Activated CD4-positive, alpha-beta T cell treated with anti-CD3 and anti-CD28 coated beads, Interleukin-2, amount 50 U/mL, for 16 hours (primary cell): ENCODE measurements around the gene MED1.

Source experiments
- DNase-seq: peaks from one replicate; pipeline ENCODE4 v3.0.0-alpha.2; 2020

The MED1 gene

GRCh38 chr17:39361064-39361463 is 90.0 kb downstream of the MED1 start:
- no peak for DNase-seq

GRCh38 chr17:39360537-39360936 is 90.5 kb downstream of the MED1 start:
- no peak for DNase-seq

- DNase-seq: no peak
These were observed 91.1 kb downstream of the MED1 start for GRCh38 chr17:39359994-39360393.

GRCh38 chr17:39357986-39358385 is 93.1 kb downstream of the MED1 start:
- DNase-seq: no peak

GRCh38 chr17:39357488-39357887 is 93.6 kb downstream of the MED1 start:
- no peak for DNase-seq
